ENCODE results near the gene GBA3.

GBA3 gene

DNA sequence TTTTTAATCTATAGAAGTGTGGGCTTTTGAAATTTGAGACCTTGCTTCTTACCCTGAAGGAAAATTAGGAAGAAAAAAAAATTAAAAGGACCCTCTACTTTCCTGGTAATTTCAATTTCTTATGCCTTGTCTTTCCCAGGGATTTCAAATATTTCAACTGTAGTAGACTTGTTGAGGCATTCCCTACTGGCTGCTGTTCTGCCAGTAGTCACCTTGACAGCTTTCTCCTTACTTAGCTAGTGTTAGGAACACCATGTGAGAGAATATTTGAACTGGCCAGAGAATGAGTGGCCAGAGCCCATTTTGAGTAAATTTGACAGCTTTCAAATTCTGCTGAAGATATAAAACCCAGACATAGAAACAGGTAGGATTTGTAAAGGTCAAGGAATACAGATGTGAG, 24.0 kb upstream of the GBA3 start:
- Histone ChIP-seq H3K9me3 (replicated peaks in 1 of 11) (peaks cover 0 to 7% (median 0%) of the 10 kb centered on the region in 11 experiments; a peak in 4 of 22 replicates), H3K4me3 (no peak overlapping the region), H3K4me1 (peaks cover 20 to 44% (median 29%) of the 10 kb centered on the region in 10 experiments), H3K9ac (peak overlapping the region in 3 of 11 experiments; percentile 21 to 38 (median 34); a peak in 2 of 22 replicates), H4K20me1 (no peaks in the 10 kb centered on the region), H3K4me2 (peak overlapping the region; percentile 30 to 74 (median 52)), H3K36me3 (no peaks in the 10 kb centered on the region), H3K27me3 (no peaks in the 10 kb centered on the region), H3K27ac (peak overlapping the region in 10 of 11 experiments; percentile 36 to 70 (median 61); a peak in 21 of 22 replicates)
- TF ChIP-seq Cebpa-rat (IDR thresholded peaks at IDR 0.05), result no peak

DNA sequence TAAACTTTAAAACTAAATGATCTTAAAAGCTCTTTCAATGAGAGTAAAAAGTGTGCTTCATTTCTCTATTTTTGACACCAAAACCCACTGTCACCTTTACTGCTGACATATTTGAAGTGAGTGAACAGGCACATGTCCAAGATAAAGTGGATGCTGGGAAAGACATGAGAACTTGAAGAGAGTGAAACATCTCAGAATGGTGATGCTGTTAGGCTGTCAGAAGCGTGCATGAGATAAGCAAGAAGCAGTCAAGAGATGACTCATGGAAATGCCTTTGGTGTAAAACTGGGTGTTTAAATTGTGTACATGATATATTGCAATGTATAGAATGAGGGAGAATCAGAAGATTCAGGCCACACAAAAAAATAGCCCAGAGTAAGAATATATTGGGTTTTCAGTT, 21.8 kb upstream of the GBA3 start:
- Histone ChIP-seq H3K4me3 (no peak overlapping the region), H3K4me2 (no peak overlapping the region), H3K27ac (no peak overlapping the region), H3K27me3 (no peaks in the 10 kb centered on the region), H3K36me3 (no peaks in the 10 kb centered on the region), H4K20me1 (no peaks in the 10 kb centered on the region), H3K4me1 (peaks cover 12 to 30% (median 21%) of the 10 kb centered on the region in 10 experiments), H3K9ac (no peak overlapping the region), H3K9me3 (replicated peaks in 1 of 11) (peaks cover 0 to 7% (median 0%) of the 10 kb centered on the region in 11 experiments; a peak in 4 of 22 replicates)
- TF ChIP-seq Cebpa-rat (IDR thresholded peaks at IDR 0.05), result no peak

DNA sequence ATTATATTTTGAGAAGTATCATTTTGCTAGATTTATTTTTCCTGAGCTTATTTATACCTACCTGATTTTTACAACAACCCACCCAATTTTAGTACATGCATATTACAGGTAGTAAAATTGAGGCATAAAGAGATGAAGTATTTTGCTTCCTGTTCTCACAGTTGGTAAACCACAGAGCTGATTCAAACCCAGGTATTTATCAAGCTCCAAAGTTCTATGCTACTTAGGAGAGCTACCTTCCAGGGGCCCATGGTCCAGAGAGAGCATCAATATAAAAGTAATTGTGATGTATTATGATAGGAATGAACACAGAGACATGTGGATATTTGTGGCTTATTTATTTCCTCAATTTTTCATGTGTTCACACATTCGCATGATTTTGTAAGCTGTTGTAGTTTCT, 20.2 kb upstream of the GBA3 start:
- Histone ChIP-seq H3K36me3 (no peaks in the 10 kb centered on the region), H3K27ac (no peak overlapping the region), H3K9ac (no peak overlapping the region), H3K4me3 (no peak overlapping the region), H4K20me1 (no peaks in the 10 kb centered on the region), H3K9me3 (replicated peaks in 1 of 11) (no peaks in the 10 kb centered on the region), H3K4me1 (peaks cover 12 to 30% (median 17%) of the 10 kb centered on the region in 10 experiments), H3K27me3 (no peaks in the 10 kb centered on the region), H3K4me2 (no peak overlapping the region)
- no peak for TF ChIP-seq Cebpa-rat (IDR thresholded peaks at IDR 0.05)

DNA sequence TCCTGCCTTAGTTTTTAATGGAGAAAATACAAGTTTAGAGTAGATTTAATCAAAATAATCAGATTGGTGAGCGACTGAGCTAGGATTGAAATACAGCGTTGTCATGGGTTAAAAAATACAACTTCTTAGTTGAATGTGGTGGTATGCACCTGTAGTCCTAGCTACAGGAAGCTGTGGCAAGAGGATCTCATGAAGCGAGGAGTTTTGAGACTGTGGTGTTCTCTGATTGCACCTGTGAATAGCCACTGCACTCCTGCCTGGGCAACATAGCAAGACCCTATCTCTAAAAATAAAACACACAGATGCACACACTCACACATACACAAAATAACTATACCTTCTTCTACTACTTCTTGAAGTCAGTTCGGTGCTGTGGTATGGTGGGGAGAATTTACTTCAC, 19.8 kb upstream of the GBA3 start:
- TF ChIP-seq Cebpa-rat (IDR thresholded peaks at IDR 0.05), result no peak
- Histone ChIP-seq H3K9me3 (replicated peaks in 1 of 11) (no peaks in the 10 kb centered on the region), H3K36me3 (no peaks in the 10 kb centered on the region), H3K9ac (no peak overlapping the region), H3K4me3 (no peak overlapping the region), H3K4me1 (peaks cover 11 to 26% (median 16%) of the 10 kb centered on the region in 10 experiments), H3K27me3 (no peaks in the 10 kb centered on the region), H3K27ac (no peak overlapping the region), H3K4me2 (0 out of 22 replicates have a peak overlapping the region, but pooled peaks of 1 of the 11 experiments have one; percentile 2), H4K20me1 (no peaks in the 10 kb centered on the region)

DNA sequence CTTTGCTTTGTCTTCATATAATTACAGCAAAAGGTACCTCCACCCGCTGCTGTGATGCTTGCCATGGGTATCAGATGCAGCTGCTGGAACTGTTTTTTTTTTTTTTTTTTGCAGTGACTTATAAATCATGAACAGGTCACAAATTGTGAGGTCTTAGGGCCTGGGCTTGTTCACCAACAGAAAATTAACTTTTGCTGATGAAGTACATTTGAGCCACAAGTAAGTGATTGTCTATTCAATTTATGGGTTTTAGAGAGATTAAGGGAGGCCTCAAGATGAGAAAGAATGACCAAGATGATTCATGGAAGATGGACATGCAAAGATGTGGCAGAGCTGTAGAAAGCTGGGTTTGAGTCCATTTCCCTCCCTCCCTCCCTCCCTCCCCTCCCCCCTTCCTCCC, 18.0 kb upstream of the GBA3 start:
- H3K9ac ChIP-seq, result no peak overlapping the region
- H3K4me2 ChIP-seq, result no peak overlapping the region
- TF ChIP-seq Cebpa-rat (IDR thresholded peaks at IDR 0.05), result no peak
- no peak overlapping the region for H3K27ac ChIP-seq
- no peak overlapping the region for H3K4me3 ChIP-seq
- no peaks in the 10 kb centered on the region for H3K36me3 ChIP-seq
- no peaks in the 10 kb centered on the region for H3K9me3 ChIP-seq (replicated peaks in 1 of 11)
- no peaks in the 10 kb centered on the region for H3K27me3 ChIP-seq
- H3K4me1 ChIP-seq, result peaks cover 0 to 12% (median 4%) of the 10 kb centered on the region in 10 experiments; a peak in 10 of 20 replicates
- H4K20me1 ChIP-seq, result no peaks in the 10 kb centered on the region

DNA sequence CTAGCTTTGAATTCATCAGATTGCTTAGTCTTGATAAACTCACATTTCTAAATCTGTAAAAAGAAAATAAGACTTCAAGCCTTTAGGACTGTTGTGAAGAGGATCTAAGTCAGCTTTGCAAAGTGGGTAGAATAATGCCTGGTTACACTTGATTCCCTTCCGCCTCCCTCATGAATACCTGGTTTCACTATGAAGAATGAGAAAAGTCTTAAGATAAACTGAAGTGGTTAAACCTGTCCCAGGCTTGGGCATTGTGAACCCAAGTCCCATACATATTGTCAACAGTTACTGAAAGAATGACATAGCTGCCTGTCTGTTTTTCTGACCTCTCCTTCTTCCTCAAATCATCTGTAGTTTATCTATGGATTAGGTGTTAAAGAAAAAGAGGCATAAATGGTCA, 16.7 kb upstream of the GBA3 start:
- Histone ChIP-seq H3K27ac (no peak overlapping the region), H3K9ac (no peak overlapping the region), H3K27me3 (no peaks in the 10 kb centered on the region), H3K4me2 (no peak overlapping the region), H3K36me3 (no peaks in the 10 kb centered on the region), H3K4me3 (no peak overlapping the region), H3K9me3 (replicated peaks in 1 of 11) (no peaks in the 10 kb centered on the region), H4K20me1 (no peaks in the 10 kb centered on the region), H3K4me1 (peaks cover 0 to 17% (median 5%) of the 10 kb centered on the region in 10 experiments; a peak in 10 of 20 replicates)
- TF ChIP-seq Cebpa-rat (IDR thresholded peaks at IDR 0.05), result no peak

DNA sequence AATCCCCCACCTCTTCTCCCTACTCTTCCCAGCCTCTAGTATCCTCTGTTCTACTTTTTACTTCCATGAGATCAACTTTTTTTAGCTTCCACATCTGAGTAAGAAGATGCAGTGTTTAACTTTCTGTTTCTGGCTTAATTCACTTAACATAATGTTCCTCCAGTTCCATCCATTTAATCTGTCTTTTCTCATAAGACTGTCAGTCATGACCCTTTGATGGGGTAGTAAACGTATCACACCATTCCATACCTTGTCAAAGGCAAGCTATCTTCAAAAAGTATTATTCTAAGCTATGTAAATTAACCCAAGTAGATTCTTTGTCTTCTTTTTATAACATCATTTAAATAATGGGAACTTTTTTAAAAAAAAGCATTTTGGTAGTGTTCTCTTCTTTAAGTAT, 15.0 kb upstream of the GBA3 start:
- Histone ChIP-seq H3K27me3 (no peaks in the 10 kb centered on the region), H3K4me2 (no peak overlapping the region), H3K4me1 (peaks cover 0 to 17% (median 5%) of the 10 kb centered on the region in 10 experiments; a peak in 10 of 20 replicates), H3K36me3 (no peaks in the 10 kb centered on the region), H3K9me3 (replicated peaks in 1 of 11) (no peaks in the 10 kb centered on the region), H4K20me1 (no peaks in the 10 kb centered on the region), H3K27ac (no peak overlapping the region), H3K4me3 (no peak overlapping the region), H3K9ac (no peak overlapping the region)
- no peak for TF ChIP-seq Cebpa-rat (IDR thresholded peaks at IDR 0.05)

DNA sequence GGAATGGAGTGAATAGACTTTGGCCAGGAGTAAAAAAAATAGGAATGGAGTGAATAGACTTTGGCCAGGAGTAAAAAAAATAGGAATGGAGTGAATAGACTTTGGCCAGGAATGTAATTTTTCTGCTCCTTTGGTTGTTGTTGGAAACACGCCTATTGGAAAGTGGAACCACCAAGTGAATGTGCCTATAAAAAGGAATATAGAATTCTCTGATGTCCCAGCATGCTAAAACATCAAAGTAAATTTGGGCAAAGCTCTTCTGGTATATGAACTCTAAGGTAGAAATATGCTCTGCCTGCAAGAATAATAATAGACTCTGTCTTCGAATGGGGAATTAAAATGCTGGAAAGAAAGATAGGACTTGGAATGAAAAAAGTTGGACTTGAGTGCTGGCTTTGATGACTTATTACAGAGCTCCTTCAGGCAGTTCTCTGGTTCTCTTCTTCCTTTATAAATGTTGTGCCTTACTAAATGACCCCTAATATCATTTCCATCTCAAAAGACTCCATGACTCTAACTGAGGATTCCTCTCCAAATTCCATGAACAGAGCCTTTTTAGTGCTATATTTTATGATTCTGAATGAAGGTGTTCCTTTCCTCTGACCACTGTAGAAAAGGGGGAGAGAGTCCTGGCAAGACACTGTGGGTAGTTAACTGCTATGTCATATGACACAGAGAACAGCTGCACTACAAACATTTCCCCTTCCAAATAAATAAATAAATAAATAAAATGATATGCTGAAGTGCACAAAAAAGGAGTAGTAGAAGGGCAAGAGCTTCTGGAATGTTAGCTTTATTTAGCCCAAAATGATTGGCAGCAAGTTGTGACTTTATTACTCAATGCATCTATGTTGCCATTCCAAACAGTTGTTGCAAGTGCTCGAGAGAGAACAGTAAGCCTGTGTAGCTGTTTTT, 13.5 kb upstream of the GBA3 start:
- no peak overlapping the region for H3K9ac ChIP-seq
- peaks cover 0 to 17% (median 2%) of the 10 kb centered on the region in 10 experiments; a peak in 9 of 20 replicates for H3K4me1 ChIP-seq
- no peak for TF ChIP-seq Cebpa-rat (IDR thresholded peaks at IDR 0.05)
- no peak overlapping the region for H3K4me3 ChIP-seq
- no peak overlapping the region for H3K27ac ChIP-seq
- no peaks in the 10 kb centered on the region for H3K9me3 ChIP-seq (replicated peaks in 1 of 11)
- H4K20me1 ChIP-seq, result no peaks in the 10 kb centered on the region
- H3K27me3 ChIP-seq, result no peaks in the 10 kb centered on the region
- no peaks in the 10 kb centered on the region for H3K36me3 ChIP-seq
- H3K4me2 ChIP-seq, result 0 out of 22 replicates have a peak overlapping the region, but pooled peaks of 2 of the 11 experiments have one; percentile 0 to 9

DNA sequence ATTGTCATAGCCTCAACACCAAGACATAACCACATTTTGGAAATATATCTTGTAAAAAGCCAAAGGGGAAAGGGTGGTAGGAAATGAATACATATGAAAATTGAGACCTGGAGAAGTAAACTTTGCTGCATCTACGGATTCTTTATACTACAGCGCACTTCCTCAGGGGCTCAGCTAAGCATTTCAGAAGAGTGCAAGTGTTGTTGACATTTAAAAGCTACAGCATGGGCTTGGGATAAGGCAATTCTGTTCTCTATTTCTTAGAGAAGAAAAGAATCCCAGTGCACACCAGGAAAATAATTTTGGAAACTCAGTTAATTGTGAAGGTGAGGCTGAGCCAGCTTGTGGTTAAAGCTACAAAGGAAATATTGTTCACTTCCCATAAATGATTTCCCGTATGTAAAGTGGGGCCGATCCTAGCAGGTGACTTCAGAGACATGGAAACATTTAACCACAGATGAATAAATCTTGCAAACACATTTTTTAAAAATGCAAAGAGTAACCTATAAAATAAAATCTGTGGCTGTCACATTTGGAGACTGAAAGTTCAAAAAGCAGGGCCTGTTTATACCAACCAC, 12.6 kb upstream of the GBA3 start:
- no peak for TF ChIP-seq Cebpa-rat (IDR thresholded peaks at IDR 0.05)
- H3K27ac ChIP-seq, result no peak overlapping the region
- no peak overlapping the region for H3K4me3 ChIP-seq
- no peaks in the 10 kb centered on the region for H3K9me3 ChIP-seq (replicated peaks in 1 of 11)
- H3K36me3 ChIP-seq, result no peaks in the 10 kb centered on the region
- H3K4me2 ChIP-seq, result peak overlapping the region in 2 of 11 experiments; percentile 7 to 27; a peak in 2 of 22 replicates
- peaks cover 0 to 17% (median 2%) of the 10 kb centered on the region in 10 experiments; a peak in 9 of 20 replicates for H3K4me1 ChIP-seq
- no peak overlapping the region for H3K9ac ChIP-seq
- H3K27me3 ChIP-seq, result no peaks in the 10 kb centered on the region
- no peaks in the 10 kb centered on the region for H4K20me1 ChIP-seq

Data from BLaER1 treated with 17β-estradiol and CSF1 and Interleukin-3, amounts not matched to agents 10 nM and 100 nM (cell line).